Measurements from ENCODE around the gene NFKBIA.
"Not testable (repeated sequence)": the region's sequence is repeated elsewhere in the genome, so short reads cannot be mapped to it uniquely, and the experiment has no call there.

The NFKBIA gene

GRCh38 chr14:35390577-35391387, 13.8 kb downstream of the NFKBIA start:
- DNase-seq (ENCODE audit: low read depth in 3 of 3): no peak

GRCh38 chr14:35389315-35389667, 15.3 kb downstream of the NFKBIA start:
- no peak for DNase-seq (ENCODE audit: low read depth in 3 of 3)

- no peak for DNase-seq (ENCODE audit: low read depth in 3 of 3)
These were observed 15.8 kb downstream of the NFKBIA start for GRCh38 chr14:35388656-35389314.

GRCh38 chr14:35387713-35388579, 16.6 kb downstream of the NFKBIA start:
- no peak for DNase-seq (ENCODE audit: low read depth in 3 of 3)

- no peak for DNase-seq (ENCODE audit: low read depth in 3 of 3)
These were observed 17.3 kb downstream of the NFKBIA start for GRCh38 chr14:35387219-35387618.

- no peak for DNase-seq (ENCODE audit: low read depth in 3 of 3)
These were observed 17.9 kb downstream of the NFKBIA start for GRCh38 chr14:35386673-35387125.

- DNase-seq (ENCODE audit: low read depth in 3 of 3): no peak
These were observed 19.3 kb downstream of the NFKBIA start for GRCh38 chr14:35385042-35385839.

GRCh38 chr14:35384455-35385041, 20.0 kb downstream of the NFKBIA start:
- no peak for DNase-seq (ENCODE audit: low read depth in 3 of 3)

- no peak for DNase-seq (ENCODE audit: low read depth in 3 of 3)
These were observed 20.7 kb downstream of the NFKBIA start for GRCh38 chr14:35383569-35384454.

GRCh38 chr14:35380794-35381193, 23.8 kb downstream of the NFKBIA start:
- no peak for DNase-seq (ENCODE audit: low read depth in 3 of 3)

- DNase-seq (ENCODE audit: low read depth in 3 of 3): not testable (repeated sequence)
These were observed 25.2 kb downstream of the NFKBIA start for GRCh38 chr14:35379234-35379933.

- no peak for DNase-seq (ENCODE audit: low read depth in 3 of 3)
These were observed 25.9 kb downstream of the NFKBIA start for GRCh38 chr14:35378425-35379233.

- no peak for DNase-seq (ENCODE audit: low read depth in 3 of 3)
These were observed 29.0 kb downstream of the NFKBIA start for GRCh38 chr14:35375558-35376025.

- DNase-seq (ENCODE audit: low read depth in 3 of 3): no peak
These were observed 30.3 kb downstream of the NFKBIA start for GRCh38 chr14:35374263-35374712.

GRCh38 chr14:35373208-35373607, 31.3 kb downstream of the NFKBIA start:
- DNase-seq (ENCODE audit: low read depth in 3 of 3): not testable (repeated sequence)

GRCh38 chr14:35370969-35371368, 33.6 kb downstream of the NFKBIA start:
- no peak for DNase-seq (ENCODE audit: low read depth in 3 of 3)

GRCh38 chr14:35369701-35370191, 34.8 kb downstream of the NFKBIA start:
- DNase-seq (ENCODE audit: low read depth in 3 of 3): no peak
